ENCODE data around the gene MAP2K5. TPM values are rescaled to one million over a fixed set of nuclear protein-coding genes. Genes with fewer than 3 reads are reported as not detected.

MAP2K5 gene
- polyA plus RNA-seq, 1 donor from 2014 or later, result 12.1 TPM

- peak within 1 kb of the TSS; percentile 96 for H3K4me3 ChIP-seq (ENCODE audit: low read length)
- H3K79me2 ChIP-seq (replicated peaks; ENCODE audit: insufficient read depth, low read length), result no peaks in the 10 kb centered on the region
- H4K20me1 ChIP-seq (ENCODE audit: insufficient read depth), result no peaks in the 10 kb centered on the region
- H3K36me3 ChIP-seq (ENCODE audit: insufficient read depth, low read length), result no peaks in the 10 kb centered on the region
- peak within 1 kb of the TSS; percentile 58 for H3K9ac ChIP-seq (ENCODE audit: low read length)
- H3K4me2 ChIP-seq (ENCODE audit: low read length), result peak within 1 kb of the TSS; percentile 96
- peak within 1 kb of the TSS; percentile 64 for H3K27ac ChIP-seq (ENCODE audit: low read length)
- H3F3A ChIP-seq (ENCODE audit: insufficient read depth, low read length, poor library complexity, severe bottlenecking), result no peaks in the 10 kb centered on the region
- peaks cover 37% of the 10 kb centered on the region for H3K27me3 ChIP-seq (ENCODE audit: insufficient read depth, low read depth, low read length)
- TF ChIP-seq EZH2 (IDR thresholded peaks at IDR 0.05; ENCODE audit: borderline replicate concordance, insufficient read depth, low read length, poor library complexity, severe bottlenecking) (no peak), REST (IDR thresholded peaks at IDR 0.05; ENCODE audit: borderline replicate concordance) (peak; percentile 37), MXI1 (conservative IDR thresholded peaks at IDR 0.05; ENCODE audit: poor library complexity, severe bottlenecking) (peak; percentile 61), EP300 (conservative IDR thresholded peaks at IDR 0.05; ENCODE audit: poor library complexity, severe bottlenecking) (no peak), TAF1 (IDR thresholded peaks at IDR 0.05; ENCODE audit: low read depth) (no peak), CTCF (IDR thresholded peaks at IDR 0.05; ENCODE audit: poor library complexity, severe bottlenecking) (no peak), POLR2AphosphoS5 (IDR thresholded peaks at IDR 0.05) (peak; percentile 36), SMC3 (conservative IDR thresholded peaks at IDR 0.05; ENCODE audit: poor library complexity) (peak; percentile 41), RAD21 (conservative IDR thresholded peaks at IDR 0.05) (peak; percentile 47)
- H3K9me2 ChIP-seq (ENCODE audit: insufficient read depth, low read length), result no peaks in the 10 kb centered on the region
- H2AFZ ChIP-seq (ENCODE audit: low read depth, low read length), result peak within 1 kb of the TSS; percentile 94
- no peaks in the 10 kb centered on the region for H3K9me3 ChIP-seq (ENCODE audit: low read length)
Observed at GRCh38 chr15:67839929-67840748, 297.6 kb downstream of the MAP2K5 start, which contains the start of gene RNU6-1. RNU6-1 (minus strand) TSS chr15:67840045.

GRCh38 chr15:67840749-67841512 is 298.4 kb downstream of the MAP2K5 start:
- no peaks in the 10 kb centered on the region for H3F3A ChIP-seq (ENCODE audit: insufficient read depth, low read length, poor library complexity, severe bottlenecking)
- H3K36me3 ChIP-seq (ENCODE audit: insufficient read depth, low read length), result no peaks in the 10 kb centered on the region
- peaks cover 29% of the 10 kb centered on the region for H3K27me3 ChIP-seq (ENCODE audit: insufficient read depth, low read depth, low read length)
- H3K4me3 ChIP-seq (ENCODE audit: low read length), result peak overlapping the region; percentile 96
- peak overlapping the region; percentile 94 for H2AFZ ChIP-seq (ENCODE audit: low read depth, low read length)
- no peak overlapping the region for H3K27ac ChIP-seq (ENCODE audit: low read length)
- H3K9me2 ChIP-seq (ENCODE audit: insufficient read depth, low read length), result no peaks in the 10 kb centered on the region
- H3K9me3 ChIP-seq (ENCODE audit: low read length), result no peaks in the 10 kb centered on the region
- H3K4me2 ChIP-seq (ENCODE audit: low read length), result peak overlapping the region; percentile 79
- no peaks in the 10 kb centered on the region for H4K20me1 ChIP-seq (ENCODE audit: insufficient read depth)
- TF ChIP-seq POLR2AphosphoS5 (IDR thresholded peaks at IDR 0.05) (no peak), CTCF (IDR thresholded peaks at IDR 0.05; ENCODE audit: poor library complexity, severe bottlenecking) (no peak), REST (IDR thresholded peaks at IDR 0.05; ENCODE audit: borderline replicate concordance) (no peak), EP300 (conservative IDR thresholded peaks at IDR 0.05; ENCODE audit: poor library complexity, severe bottlenecking) (no peak), SMC3 (conservative IDR thresholded peaks at IDR 0.05; ENCODE audit: poor library complexity) (no peak)
- H3K9ac ChIP-seq (ENCODE audit: low read length), result peak overlapping the region; percentile 58
- H3K79me2 ChIP-seq (replicated peaks; ENCODE audit: insufficient read depth, low read length), result no peaks in the 10 kb centered on the region
